ENCODE measurements around the gene ACER3. TPM values are rescaled to one million over a fixed set of nuclear protein-coding genes. Genes with fewer than 3 reads are reported as not detected.

ACER3 gene
- total RNA-seq, 4 donors from 2014 or later, result 20.5 to 30.6 (median 23.0) TPM

- DNase-seq (ENCODE audit: low spot score in 2 of 2), result no peak
These were observed 166.0 kb downstream of the ACER3 start for GRCh38 chr11:77026743-77027142.

GRCh38 chr11:77027275-77027674, 166.6 kb downstream of the ACER3 start:
- peaks cover 0 to 11% of the 10 kb centered on the region in 2 donors for H3K27me3 ChIP-seq
- TF ChIP-seq POLR2A (IDR thresholded peaks at IDR 0.05) (no peak), EP300 (IDR thresholded peaks at IDR 0.05) (no peak), CTCF (IDR thresholded peaks at IDR 0.05) (no peak)
- 90 to 100% methylated on average over 1 of the region's 1 CpG for WGBS, 2 donors
- no peak for DNase-seq (ENCODE audit: low spot score in 2 of 2)
- no peak overlapping the region for H3K27ac ChIP-seq
- no peak overlapping the region for H3K4me3 ChIP-seq
- H3K9me3 ChIP-seq, result no peaks in the 10 kb centered on the region
- no peaks in the 10 kb centered on the region for H3K36me3 ChIP-seq
- H3K4me1 ChIP-seq, result no peaks in the 10 kb centered on the region

More at GRCh38 chr11:77026743-77027142, 166.0 kb downstream of the ACER3 start:
- H3K27me3 ChIP-seq, result peaks cover 0 to 6% of the 10 kb centered on the region in 2 donors
- TF ChIP-seq EP300 (IDR thresholded peaks at IDR 0.05), result no peak
- TF ChIP-seq POLR2A (IDR thresholded peaks at IDR 0.05), result no peak
- TF ChIP-seq CTCF (IDR thresholded peaks at IDR 0.05), result no peak
- no peak overlapping the region for H3K27ac ChIP-seq
- WGBS, 2 donors, result 67 to 75% methylated on average over 2 of the region's 2 CpGs
- H3K36me3 ChIP-seq, result no peaks in the 10 kb centered on the region
- H3K4me3 ChIP-seq, result no peak overlapping the region
- no peaks in the 10 kb centered on the region for H3K9me3 ChIP-seq
- H3K4me1 ChIP-seq, result no peaks in the 10 kb centered on the region

GRCh38 chr11:77029829-77030228, 169.1 kb downstream of the ACER3 start:
- no peak for DNase-seq (ENCODE audit: low spot score in 2 of 2)
- 68 to 77% methylated on average over 7 of the region's 7 CpGs for WGBS, 2 donors
- no peak for TF ChIP-seq POLR2A (IDR thresholded peaks at IDR 0.05)
- TF ChIP-seq CTCF (IDR thresholded peaks at IDR 0.05), result no peak
- TF ChIP-seq EP300 (IDR thresholded peaks at IDR 0.05), result no peak

GRCh38 chr11:77030834-77031414, 170.2 kb downstream of the ACER3 start:
- 63% methylated on average over 9 to 12 of the region's 12 CpGs for WGBS, 2 donors
- H3K4me3 ChIP-seq, result no peak overlapping the region
- no peaks in the 10 kb centered on the region for H3K9me3 ChIP-seq
- no peak for DNase-seq (ENCODE audit: low spot score in 2 of 2)
- H3K4me1 ChIP-seq, result no peaks in the 10 kb centered on the region
- H3K27me3 ChIP-seq, result peaks cover 0 to 12% of the 10 kb centered on the region in 2 donors
- no peak overlapping the region for H3K27ac ChIP-seq
- no peaks in the 10 kb centered on the region for H3K36me3 ChIP-seq
- no peak for TF ChIP-seq POLR2A (IDR thresholded peaks at IDR 0.05)
- no peak for TF ChIP-seq EP300 (IDR thresholded peaks at IDR 0.05)
- no peak for TF ChIP-seq CTCF (IDR thresholded peaks at IDR 0.05)

More at GRCh38 chr11:77029829-77030228, 169.1 kb downstream of the ACER3 start:
- Histone ChIP-seq H3K9me3 (no peaks in the 10 kb centered on the region), H3K4me1 (no peaks in the 10 kb centered on the region), H3K36me3 (no peaks in the 10 kb centered on the region), H3K27ac (no peak overlapping the region), H3K27me3 (peaks cover 0 to 12% of the 10 kb centered on the region in 2 donors), H3K4me3 (no peak overlapping the region)

- no peak overlapping the region for H3K4me3 ChIP-seq
- TF ChIP-seq EP300 (IDR thresholded peaks at IDR 0.05) (no peak), CTCF (IDR thresholded peaks at IDR 0.05) (no peak), POLR2A (IDR thresholded peaks at IDR 0.05) (no peak)
- no peaks in the 10 kb centered on the region for H3K4me1 ChIP-seq
- no peak for DNase-seq (ENCODE audit: low spot score in 2 of 2)
- 84 to 92% methylated on average over 3 of the region's 3 CpGs for WGBS, 2 donors
- no peaks in the 10 kb centered on the region for H3K36me3 ChIP-seq
- H3K9me3 ChIP-seq, result no peaks in the 10 kb centered on the region
- peaks cover 0 to 12% of the 10 kb centered on the region in 2 donors for H3K27me3 ChIP-seq
- no peak overlapping the region for H3K27ac ChIP-seq
These were observed 170.9 kb downstream of the ACER3 start for GRCh38 chr11:77031599-77031998.
